Neural progenitor cell (in vitro differentiated cells): Measurements from ENCODE around the gene MAB21L4.

Experiments
- EZH2 ChIP-seq: fragments of 200-600 bp; sonication (generic); IDR thresholded peaks from 2 replicates; pipeline ENCODE4 v1.6.1; 2017; ENCODE audit warnings: antibody characterized with exemption, mild to moderate bottlenecking, moderate library complexity
- EZH2phosphoT487 ChIP-seq: fragments of 200-600 bp; sonication (generic); IDR thresholded peaks from 2 replicates; pipeline ENCODE4 v1.6.1; 2017; ENCODE audit warnings: antibody characterized with exemption
- TF ChIP-seq, protein P1 (sequence below): fragments of 200-600 bp; sonication (generic); IDR thresholded peaks from 2 replicates; pipeline ENCODE4 v1.5.1; 2017; ENCODE audit warnings: antibody characterized with exemption, mild to moderate bottlenecking

DNA sequence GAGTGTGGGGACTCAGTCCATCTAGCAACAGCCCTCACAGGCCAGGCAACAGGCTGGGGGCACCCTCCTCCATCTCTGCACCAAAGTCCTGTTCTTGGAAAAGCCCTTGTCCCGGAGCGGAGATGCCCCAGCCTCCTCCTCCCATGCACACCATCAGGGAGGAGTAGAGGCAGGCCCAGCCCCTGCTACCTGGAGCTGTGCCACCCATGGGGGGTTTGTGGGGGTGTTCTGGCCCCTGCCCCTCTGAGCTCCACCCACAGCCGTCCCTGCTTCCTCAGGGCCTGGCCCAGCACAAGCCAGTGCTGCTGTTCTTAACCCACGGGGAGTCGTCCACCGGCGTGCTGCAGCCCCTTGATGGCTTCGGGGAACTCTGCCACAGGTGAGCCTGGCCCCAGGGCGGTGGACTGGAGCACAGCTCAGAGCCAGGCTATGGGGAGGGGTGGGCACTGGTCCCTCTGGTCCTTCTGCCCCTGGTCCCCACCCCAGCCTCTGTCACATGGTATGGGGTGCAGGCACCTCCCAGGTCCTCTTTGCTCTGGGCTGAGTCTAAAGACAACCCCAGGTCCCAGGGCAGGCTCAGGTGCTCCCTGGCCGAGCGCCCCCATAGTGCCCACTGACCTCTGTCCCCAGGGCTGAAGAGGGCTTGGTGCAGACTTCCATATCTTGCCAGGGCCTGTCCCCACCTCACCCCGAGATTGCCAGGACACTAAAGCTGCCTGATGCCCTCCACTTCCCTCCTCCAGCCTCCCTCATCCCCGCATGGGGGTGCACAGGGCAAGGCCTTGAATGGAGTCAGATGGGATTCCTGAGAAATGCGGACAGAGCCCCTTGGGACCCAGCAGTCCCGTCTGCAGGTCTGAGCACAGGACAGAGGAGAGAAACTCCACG is 24.6 kb downstream of the MAB21L4 start:
- TF ChIP-seq, protein P1, sequence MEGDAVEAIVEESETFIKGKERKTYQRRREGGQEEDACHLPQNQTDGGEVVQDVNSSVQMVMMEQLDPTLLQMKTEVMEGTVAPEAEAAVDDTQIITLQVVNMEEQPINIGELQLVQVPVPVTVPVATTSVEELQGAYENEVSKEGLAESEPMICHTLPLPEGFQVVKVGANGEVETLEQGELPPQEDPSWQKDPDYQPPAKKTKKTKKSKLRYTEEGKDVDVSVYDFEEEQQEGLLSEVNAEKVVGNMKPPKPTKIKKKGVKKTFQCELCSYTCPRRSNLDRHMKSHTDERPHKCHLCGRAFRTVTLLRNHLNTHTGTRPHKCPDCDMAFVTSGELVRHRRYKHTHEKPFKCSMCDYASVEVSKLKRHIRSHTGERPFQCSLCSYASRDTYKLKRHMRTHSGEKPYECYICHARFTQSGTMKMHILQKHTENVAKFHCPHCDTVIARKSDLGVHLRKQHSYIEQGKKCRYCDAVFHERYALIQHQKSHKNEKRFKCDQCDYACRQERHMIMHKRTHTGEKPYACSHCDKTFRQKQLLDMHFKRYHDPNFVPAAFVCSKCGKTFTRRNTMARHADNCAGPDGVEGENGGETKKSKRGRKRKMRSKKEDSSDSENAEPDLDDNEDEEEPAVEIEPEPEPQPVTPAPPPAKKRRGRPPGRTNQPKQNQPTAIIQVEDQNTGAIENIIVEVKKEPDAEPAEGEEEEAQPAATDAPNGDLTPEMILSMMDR, result no peak
- no peak for TF ChIP-seq EZH2
- no peak for TF ChIP-seq EZH2phosphoT487
